ENCODE data around the gene OXLD1. TPM values are rescaled to one million over a fixed set of nuclear protein-coding genes. Genes with fewer than 3 reads are reported as not detected.

The OXLD1 gene
- total and polyA plus RNA-seq, 2 donors (not counting 1 experiment from before 2014, with no cell fraction given): 39.5 to 102 TPM

- H3K4me1 ChIP-seq (ENCODE audit: control insufficient read depth in 2 of 2, insufficient read depth in 2 of 2, low read length in 2 of 2): peaks cover 24 to 32% of the 10 kb centered on the region in 2 donors
- peak overlapping the region; percentile 97 for H3K9ac ChIP-seq (ENCODE audit: low read length)
- intact Hi-C loops (cut with micrococcal nuclease): loop anchor here (1.0 kb wide), 5 partner anchors 8 to 187 kb away; partner anchors contain the start of genes ALYREF, ANAPC11, ARL16 and CCDC137
- H3K4me2 ChIP-seq (replicated peaks; ENCODE audit: low read depth, low read length, poor library complexity, severe bottlenecking): peak overlapping the region; percentile 100
- ATAC-seq (ENCODE audit: low read depth) (no peak), DNase-seq (no peak)
- peak overlapping the region; percentile 90 for H2AFZ ChIP-seq (ENCODE audit: insufficient read depth, low read depth, low read length, poor library complexity, severe bottlenecking)
- H3K27ac Mint-ChIP-seq: peak overlapping the region; percentile 61
- H3K4me1 Mint-ChIP-seq: peaks cover 33% of the 10 kb centered on the region
- H3K27ac ChIP-seq (ENCODE audit: low read length in 2 of 2): peak overlapping the region; percentile 28 to 97
- no peaks in the 10 kb centered on the region for H3K27me3 Mint-ChIP-seq
- WGBS (ENCODE audit: insufficient coverage): 37% methylated on average over 27 of the region's 27 CpGs
- TF ChIP-seq EZH2 (IDR thresholded peaks at IDR 0.05; ENCODE audit: borderline replicate concordance, insufficient read depth, low read depth, low read length, poor library complexity, severe bottlenecking): no peak
- no peak for TF ChIP-seq CTCF (IDR thresholded peaks at IDR 0.05)
- no peaks in the 10 kb centered on the region for H3K9me3 ChIP-seq (ENCODE audit: control extremely low read depth in 1 of 3, control insufficient read depth in 2 of 3, insufficient read depth in 1 of 3, low read length in 2 of 3)
- peak overlapping the region; percentile 77 for H3K4me3 Mint-ChIP-seq
- H3K79me2 ChIP-seq (ENCODE audit: control insufficient read depth, insufficient read depth, low read length): peaks cover 40% of the 10 kb centered on the region
- peaks cover 19% of the 10 kb centered on the region for H4K20me1 ChIP-seq (ENCODE audit: control insufficient read depth, insufficient read depth, low read length, poor library complexity, severe bottlenecking)
- CTCF ChIA-PET: interaction anchor here (0.9 to 1.2 kb wide), 2 partner anchors 20 to 157 kb away, joined by 4 read pairs; partner anchors contain the start of genes ARL16, HGS and P4HB
- H3K4me3 ChIP-seq (ENCODE audit: control extremely low read depth in 1 of 5, extremely low read depth in 1 of 5, insufficient read depth in 1 of 5, low read depth in 2 of 5, low read length in 4 of 5): peak overlapping the region; percentile 45 to 98 (median 68)
- POLR2A ChIA-PET: interaction anchor here (0.8 to 1.8 kb wide), 4 partner anchors 21 to 129 kb away, joined by 3 to 10 read pairs (median 6); partner anchors contain the start of genes ARL16, HGS and MCRIP1
- H3K9me3 Mint-ChIP-seq (ENCODE audit: insufficient read depth): no peaks in the 10 kb centered on the region
- peaks cover 0 to 23% of the 10 kb centered on the region in 2 experiments for H3K36me3 ChIP-seq (replicated peaks in 1 of 2; ENCODE audit: control extremely low read depth in 1 of 2, control insufficient read depth in 1 of 2, extremely low read depth in 1 of 2, insufficient read depth in 2 of 2, low read length in 1 of 2)
- H3K27me3 ChIP-seq (replicated peaks in 1 of 4; ENCODE audit: control extremely low read depth in 1 of 4, control insufficient read depth in 3 of 4, insufficient read depth in 4 of 4, low read length in 3 of 4): no peaks in the 10 kb centered on the region
These were observed 37.6 kb upstream of the OXLD1 start for GRCh38 chr17:81703747-81704654.

All from B cell (primary cell).